Fibroblast of peridontal ligament (primary cell): ENCODE data around the gene TXNL4B.
"Not testable (repeated sequence)": the region's sequence is repeated elsewhere in the genome, so short reads cannot be mapped to it uniquely, and the experiment has no call there.

ENCODE experiments used
- DNase-seq: peaks from one replicate; pipeline ENCODE4 v3.0.0-alpha.2; 2010; ENCODE audit errors: extremely low read depth

Gene TXNL4B

DNA sequence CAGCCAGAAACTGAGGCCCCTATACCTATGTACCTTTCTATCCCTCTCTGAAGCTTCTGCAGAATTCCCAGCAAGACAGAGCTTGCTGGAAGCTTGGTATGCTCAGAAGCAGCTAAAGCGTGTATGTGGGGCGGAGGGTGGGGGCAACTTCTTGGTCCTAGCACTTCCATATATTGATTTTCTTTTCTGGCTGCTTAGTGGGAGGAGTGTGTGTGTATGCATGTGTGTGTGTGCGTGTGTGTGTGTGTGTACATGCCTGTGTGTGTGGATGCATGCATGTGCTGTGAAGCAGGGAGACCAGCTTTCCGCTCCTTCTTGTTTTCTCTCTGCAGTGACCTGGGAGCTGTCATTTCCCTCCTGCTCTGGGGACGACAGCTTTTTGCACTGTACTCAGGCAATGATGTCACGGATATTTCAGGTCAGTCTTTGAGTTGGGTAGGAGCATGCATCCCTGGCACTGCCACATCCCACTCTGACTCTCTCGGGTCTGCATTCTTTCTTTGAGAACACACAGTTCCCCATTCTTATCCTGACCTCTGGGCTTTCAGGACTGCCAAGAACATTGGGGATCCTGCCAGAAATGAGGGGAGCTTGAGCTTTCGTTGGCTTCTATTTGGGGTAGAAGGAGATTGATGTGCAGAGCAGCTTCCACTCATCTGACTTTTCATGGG is 19.7 kb downstream of the TXNL4B start:
- DNase-seq = peak; percentile 3

DNA sequence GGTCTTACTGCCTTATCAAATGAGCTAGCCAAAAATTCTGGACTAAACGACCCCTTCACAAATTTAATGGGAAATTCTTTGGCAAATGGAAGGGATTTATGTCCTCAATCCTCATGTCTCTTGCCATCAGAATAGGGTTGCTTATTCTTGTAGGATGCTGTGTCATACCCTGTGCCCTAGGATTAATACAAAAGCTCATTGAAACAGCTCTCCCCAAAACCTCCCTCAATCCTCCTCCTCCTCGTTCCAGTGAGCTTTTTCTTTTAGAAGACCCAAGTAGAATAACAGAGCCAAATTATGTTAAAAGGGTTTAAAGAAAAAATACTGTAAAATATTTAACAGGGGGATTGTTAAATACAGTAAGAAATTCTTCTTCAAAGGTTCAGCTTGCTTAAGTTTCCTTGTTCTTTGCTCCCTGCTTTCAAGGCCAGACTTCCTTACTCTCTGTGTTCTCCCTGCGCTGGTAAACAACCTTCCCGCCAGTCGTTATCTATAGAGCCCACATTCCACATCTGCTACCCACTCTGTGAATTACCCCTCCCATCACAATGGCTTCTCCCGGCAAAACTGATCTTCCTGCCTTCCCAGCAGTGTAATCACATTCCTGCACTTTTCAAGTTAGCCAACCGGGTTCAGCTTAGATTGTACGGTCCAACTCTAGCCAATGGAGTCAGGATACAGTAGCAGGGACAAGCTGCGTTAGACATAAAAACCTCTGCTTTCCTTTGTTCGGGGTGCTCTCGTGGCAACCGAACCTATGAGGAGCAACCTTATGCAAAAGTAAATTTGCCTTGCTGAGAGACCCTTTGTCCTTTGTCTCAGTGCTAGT is 20.7 kb downstream of the TXNL4B start:
- DNase-seq = peak; percentile 10

DNA sequence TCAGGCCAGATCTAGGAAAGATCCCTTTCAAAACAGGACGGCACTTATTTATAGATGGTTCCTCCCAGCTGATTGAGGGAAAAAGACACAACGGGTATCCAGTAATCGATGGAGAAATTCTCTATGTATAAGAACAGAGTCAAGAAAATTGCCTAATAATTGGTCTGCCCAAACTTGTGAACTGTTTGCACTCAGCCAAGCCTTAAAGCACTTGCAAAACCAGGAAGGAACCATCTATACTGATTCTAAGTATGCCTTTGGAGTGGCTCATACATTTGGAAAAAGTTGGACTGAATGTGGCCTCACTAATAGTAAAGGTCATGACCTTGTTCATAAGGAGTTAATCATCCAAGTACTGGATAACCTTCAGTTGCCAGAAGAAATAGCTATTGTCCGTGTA is 24.5 kb downstream of the TXNL4B start:
- no peak for DNase-seq

DNA sequence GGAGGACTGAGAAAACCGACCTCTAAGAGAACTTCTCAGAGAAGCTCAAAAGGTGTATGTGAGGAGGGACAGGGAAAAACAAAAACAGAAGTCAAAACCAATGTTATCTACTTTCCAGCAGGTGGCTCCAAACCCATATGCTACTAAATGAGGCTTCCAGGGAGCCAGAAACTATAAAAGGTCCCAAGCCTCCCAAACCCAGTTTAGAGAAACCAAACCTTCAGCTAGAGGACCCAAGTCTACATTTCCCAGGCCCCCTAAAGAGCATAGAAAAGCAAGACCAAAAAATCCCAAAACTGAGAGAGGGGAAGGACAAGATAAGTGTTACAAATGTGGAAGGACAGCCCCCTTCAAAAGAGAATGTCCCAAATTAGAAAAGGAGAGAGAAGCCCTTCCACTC is 26.7 kb downstream of the TXNL4B start:
- DNase-seq = peak; percentile 51

DNA sequence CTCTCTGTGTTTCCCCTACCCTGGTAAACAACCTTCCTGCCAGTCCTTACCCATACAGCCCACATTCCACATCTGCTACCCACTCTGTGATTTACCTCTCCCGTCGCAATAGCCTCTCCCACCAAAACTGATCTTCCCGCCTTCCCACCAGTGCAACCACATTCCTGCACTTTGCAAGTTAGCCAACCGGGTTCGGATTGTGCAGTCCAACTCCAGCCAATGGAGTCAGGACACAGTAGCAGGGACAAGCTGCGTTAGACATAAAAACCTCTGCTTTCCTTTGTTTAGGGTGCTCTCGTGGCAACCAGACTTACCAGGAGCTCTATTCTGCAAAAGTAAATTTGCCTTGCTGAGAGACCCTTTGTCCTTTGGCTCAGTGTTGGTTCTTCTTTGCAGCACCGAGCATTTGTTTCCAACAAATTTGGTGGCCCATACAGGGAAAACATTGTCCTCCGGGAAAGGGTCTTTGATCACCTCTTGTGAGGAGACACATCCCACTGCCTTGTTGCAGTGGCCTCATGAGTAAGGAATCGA is 29.0 kb downstream of the TXNL4B start:
- DNase-seq = no peak

DNA sequence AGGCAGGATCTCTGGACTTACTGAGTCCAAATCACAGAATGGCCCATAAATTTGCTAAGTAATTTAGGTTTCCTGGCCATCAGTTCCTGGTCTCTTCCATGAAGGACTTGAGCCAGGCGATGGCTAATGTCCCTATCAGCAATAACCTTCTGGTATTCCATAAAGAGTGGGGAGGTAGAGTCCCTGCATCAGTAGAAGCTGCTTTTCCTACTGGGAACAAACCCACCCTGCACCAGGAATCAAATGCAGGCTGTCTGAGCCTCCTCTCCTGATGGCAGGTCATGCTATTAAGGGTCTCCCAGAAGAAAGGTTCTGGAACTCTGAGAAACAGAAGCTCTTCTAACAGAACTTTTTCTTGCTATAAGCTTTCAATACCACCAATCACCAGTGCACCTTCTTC is 31.9 kb downstream of the TXNL4B start:
- DNase-seq = no peak

DNA sequence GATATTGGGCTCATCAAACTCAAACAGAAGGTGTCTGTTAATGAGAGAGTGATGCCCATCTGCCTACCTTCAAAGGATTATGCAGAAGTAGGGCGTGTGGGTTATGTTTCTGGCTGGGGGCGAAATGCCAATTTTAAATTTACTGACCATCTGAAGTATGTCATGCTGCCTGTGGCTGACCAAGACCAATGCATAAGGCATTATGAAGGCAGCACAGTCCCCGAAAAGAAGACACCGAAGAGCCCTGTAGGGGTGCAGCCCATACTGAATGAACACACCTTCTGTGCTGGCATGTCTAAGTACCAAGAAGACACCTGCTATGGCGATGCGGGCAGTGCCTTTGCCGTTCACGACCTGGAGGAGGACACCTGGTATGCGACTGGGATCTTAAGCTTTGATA is 33.0 kb downstream of the TXNL4B start:
- no peak for DNase-seq

DNA sequence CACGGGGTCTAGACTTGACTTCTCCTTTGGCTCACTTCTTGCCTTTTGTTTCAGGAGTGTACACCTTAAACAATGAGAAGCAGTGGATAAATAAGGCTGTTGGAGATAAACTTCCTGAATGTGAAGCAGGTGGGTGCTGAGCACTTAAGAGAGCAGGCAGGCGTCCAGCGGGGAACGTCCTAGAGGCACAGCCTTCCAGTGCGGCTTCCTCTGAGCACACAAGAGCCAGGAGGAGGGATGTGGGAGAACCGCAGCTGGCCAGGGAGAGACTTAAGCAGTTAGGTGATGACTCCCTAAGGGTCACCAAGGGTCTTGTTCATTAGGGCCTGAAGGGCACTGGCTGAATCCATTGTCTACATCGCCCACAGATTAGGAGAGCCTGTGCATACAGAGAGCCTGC is 34.4 kb downstream of the TXNL4B start:
- not testable (repeated sequence) for DNase-seq

DNA sequence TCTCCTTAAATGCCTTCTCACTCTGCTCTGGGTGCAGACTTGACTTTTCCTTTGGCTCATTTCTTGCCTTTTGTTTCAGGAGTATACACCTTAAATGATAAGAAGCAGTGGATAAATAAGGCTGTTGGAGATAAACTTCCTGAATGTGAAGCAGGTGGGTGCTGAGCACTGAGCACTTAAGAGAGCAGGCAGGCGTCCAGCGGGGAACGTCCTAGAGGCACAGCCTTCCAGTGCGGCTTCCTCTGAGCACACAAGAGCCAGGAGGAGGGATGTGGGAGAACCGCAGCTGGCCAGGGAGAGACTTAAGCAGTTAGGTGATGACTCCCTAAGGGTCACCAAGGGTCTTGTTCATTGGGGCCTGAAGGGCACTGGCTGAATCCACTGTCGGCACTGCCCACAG is 36.1 kb downstream of the TXNL4B start:
- DNase-seq = not testable (repeated sequence)

DNA sequence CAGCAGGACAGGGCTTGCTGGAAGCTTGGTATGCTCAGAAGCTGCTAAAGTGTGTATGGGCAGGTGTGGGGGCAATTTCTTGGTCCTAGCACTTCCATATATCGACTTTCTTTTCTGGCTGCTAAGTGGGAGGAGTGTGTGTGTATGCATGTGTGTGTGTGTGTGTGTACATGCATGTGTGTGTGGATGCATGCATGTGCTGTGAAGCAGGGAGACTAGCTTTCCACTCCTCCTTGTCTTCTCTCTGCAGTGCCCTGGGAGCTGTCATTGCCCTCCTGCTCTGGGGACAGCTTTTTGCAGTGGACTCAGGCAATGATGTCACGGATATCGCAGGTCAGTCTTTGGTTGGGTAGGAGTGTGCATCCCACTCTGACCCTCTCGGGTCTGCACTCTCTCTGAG is 37.5 kb downstream of the TXNL4B start:
- DNase-seq = no peak

DNA sequence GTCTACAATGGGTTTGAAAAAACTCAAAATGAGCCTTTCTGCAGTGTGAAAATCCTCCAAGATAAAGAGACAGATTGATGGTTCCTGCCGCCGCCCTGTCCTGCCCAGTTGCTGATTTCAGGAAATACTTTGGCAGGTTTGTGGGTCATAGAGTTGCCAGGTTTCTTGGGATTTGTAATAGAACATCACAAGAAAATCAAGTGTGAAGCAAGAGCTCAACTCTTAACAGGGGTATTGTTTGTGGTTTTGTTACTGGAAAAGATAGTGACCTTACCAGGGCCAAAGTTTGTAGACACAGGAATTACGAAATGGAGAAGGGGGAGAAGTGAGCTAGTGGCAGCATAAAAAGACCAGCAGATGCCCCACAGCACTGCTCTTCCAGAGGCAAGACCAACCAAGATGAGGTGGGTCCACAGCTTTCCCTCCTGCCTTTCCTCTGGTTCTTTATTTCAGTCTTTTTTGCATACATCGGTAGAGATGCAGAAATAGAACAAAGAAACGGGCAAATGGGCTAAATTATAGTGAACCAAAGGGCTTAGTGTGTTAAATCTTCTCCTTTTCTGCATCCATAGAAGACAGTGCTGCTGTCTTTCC is 39.1 kb downstream of the TXNL4B start, which contains the start of gene HP:
Gene HP (plus strand): TSS at position 252 of the 594 bp plus-strand sequence. CDS start 148 bp downstream, at position 400.
- DNase-seq = not testable (repeated sequence)

DNA sequence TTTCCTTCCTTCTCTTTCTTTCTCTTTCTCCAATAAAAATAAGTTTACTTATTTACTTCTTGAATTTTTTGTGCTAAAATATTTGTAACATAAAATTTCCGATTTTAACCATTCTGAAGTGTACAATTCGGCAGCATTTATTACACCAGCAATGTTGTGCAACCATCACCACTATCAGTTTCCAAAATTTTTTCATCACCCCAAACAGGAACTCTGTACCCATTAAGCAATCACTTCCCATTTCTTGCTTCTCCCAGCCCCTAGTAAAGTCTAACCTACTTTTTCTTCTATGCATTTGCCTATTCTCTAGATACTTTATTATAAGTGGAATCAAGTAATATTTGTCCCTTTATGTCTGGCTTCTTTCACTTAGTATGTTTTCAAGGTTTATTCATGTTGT is 41.6 kb downstream of the TXNL4B start:
- no peak for DNase-seq

DNA sequence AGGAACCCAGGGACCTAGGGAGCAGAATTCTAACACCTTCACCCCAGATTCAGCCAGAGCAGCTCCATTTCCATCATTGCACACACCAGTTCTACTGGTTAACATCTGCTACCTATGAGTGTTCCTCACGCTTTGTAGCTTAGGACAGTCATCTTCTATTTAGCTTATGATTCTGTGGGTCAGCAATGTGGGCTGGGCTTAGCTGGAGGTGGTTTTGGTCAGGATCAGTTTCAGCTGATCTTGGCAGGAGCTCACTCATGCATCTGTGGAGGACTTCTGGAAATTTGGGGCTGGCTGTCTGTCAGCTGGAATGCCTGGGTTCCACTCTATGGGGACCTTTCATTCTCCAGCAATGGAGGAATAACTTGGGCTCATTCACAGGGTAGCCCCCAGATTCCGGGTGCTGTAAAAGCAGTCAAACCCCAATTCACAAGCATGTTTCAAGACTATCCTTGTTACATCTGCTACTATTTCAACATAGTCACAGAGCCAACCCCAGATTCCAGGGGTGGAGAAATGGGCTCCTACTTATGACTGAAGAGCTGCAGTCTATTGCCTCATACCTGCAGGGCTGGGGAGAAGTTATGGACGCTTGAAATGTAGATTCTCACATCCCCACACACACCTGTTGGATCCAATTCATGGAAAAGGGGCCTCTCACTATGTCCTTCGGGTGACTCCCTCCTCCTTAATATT is 42.5 kb downstream of the TXNL4B start:
- peak; percentile 59 for DNase-seq

DNA sequence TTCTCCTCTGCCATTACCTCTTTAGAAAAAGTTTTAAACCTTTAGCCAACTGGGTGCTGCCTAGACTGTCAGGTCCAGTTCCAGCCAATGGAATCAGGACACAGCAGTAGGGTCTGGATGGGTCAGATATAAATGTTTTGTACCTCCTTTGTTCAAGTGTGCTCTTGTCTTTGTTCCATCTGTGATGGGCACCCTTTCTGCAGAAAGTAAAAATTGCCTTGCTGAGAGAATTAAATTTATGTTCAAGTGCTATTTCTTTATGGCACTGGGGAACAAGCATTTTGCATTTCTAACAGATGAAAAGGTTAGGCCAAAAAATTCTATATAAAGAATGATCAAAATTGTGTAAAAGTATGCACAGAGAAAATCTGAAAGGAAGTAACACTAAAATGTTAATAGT is 44.3 kb downstream of the TXNL4B start:
- no peak for DNase-seq

DNA sequence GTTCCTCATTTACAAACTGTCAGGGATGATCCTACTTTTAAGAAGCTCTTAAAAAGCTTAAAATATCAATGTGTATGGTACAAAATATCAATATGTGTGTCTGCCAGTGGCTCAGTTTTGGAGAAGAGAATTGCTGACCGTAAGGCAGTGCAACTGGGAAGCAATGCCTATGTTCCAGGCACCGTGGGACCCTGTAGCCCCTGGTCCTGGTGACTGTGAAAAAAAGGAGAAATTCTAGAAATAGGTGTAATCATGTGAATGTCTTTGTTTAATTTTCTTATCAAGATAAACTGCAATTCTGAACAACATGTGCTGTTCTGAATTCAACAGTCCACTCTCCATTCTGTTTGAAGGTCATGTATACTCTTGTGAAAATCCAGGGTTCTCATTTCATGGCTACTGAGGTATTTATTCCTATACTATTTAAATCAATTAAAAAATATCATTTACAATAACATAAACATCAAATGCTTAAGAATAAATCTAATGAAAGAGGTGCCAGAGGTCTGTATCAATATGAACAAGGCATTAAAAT is 48.5 kb downstream of the TXNL4B start:
- no peak for DNase-seq

DNA sequence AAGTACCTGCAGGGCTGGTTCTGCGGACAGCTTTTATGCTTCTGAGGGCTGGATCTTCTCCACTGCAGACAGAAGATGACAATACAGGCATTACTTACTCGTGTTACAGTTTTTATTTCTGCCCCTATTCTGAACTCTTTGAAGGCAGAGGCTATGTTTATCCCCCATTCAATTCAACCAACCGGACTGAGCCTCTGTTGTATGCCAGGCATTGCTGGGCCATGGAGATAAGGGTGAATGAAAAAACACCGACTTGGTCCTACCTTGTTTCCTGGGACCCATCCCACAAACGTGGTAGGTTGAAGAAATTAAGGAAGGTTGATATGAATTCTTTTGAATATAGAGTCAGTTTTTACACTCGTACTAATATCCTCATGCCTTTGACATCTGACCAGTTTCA is 49.1 kb downstream of the TXNL4B start:
- DNase-seq = no peak

DNA sequence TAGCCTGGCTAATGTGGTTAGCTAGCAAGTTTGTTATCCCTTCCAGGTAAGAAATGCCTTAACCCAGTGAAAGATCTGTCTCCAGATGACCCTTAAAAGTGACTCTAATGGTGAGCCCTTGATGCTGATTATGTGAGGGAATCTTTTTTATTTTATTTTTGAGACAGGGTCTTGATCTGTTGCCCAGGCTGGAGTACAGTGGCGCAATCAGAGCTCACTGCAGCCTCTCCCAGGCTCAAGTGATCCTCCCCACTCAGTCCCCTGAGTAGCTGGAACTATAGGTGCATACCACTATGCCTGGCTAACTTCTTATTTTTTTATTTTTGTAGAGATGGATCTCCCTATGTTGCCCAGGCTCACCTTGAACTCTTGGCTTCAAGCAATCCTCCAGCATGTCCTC is 49.9 kb downstream of the TXNL4B start:
- DNase-seq = no peak

DNA sequence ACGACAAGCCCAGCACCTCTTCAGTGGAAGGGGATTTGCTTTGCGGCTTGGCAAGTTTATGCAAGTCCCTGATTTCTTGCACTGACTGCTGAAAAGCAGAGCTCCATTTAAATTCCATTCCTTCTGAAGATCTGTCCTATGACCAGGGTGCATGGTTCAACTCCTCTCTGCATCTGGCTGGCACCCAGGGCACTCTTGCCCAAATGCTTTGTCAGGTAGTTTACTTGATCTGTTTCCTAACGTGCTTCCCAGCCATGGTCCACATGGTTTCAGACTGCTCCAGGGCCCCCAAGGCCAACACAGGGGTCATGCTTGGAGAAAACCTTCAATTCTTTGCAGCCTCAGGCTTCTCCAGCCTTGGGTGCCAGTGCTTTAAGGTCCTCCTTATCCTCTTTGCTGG is 50.4 kb downstream of the TXNL4B start:
- no peak for DNase-seq

DNA sequence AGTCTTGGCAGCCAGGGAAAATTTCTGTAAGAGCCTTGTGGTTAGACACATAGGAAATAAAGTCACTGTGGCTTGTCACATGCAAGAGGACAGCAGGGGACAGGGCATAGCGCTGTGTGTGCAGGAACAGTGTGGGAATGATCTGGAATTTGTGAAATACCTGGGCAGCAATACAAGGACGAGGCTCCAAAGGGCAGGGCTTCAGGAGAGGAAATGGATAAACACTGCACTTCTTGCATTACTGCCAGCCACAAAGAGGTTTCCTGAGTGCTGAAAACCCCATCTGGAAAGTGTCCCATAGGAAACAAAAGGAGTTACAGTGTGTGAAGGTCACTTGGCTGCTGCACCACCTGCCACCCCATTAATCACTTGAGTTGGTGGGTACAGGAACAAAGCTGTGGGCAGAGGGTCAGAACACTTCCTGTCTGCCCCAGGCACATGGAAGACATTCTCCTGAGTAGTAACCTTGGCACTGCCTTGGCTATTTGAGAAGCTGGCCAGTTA is 51.2 kb downstream of the TXNL4B start:
- DNase-seq = no peak

DNA sequence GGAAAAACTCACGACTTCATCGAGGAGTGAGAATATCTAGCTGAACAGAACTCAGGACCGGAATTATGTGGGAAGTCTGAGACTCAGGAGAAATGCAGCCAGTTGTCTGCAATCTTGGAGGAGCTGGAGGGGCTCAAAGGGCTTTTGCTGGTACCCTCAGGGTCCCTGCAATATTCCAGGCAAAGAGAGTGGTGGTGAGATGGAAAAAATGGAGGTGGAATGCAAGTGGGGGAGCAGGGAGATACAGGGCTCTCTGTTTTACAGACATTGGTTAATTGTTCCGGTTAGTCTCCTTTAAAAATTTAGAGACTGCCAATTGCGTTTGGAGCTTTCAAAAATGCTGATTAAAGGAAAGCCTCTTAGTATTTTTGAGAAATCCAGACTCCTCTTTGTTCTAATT is 57.3 kb downstream of the TXNL4B start:
- no peak for DNase-seq
